Hematopoietic multipotent progenitor cell treated with erythropoietin and hydrocortisone succinate and interleukin-3 and kit ligand, for 6 days (in vitro differentiated cells): ENCODE results near the gene FCGR3A.

ENCODE experiments used
- DNase-seq: peaks from one replicate; pipeline ENCODE4 v3.0.0-alpha.2; 2015

FCGR3A gene

GRCh38 chr1:161499099-161500039 is 50.2 kb downstream of the FCGR3A start:
- DNase-seq = no peak

GRCh38 chr1:161498646-161499045 is 51.0 kb downstream of the FCGR3A start:
- no peak for DNase-seq

GRCh38 chr1:161497961-161498360 is 51.7 kb downstream of the FCGR3A start:
- no peak for DNase-seq

- no peak for DNase-seq
Observed at GRCh38 chr1:161495490-161495889, 54.1 kb downstream of the FCGR3A start.

GRCh38 chr1:161494091-161494735 is 55.4 kb downstream of the FCGR3A start:
- DNase-seq = peak; percentile 75

- DNase-seq = no peak
Observed at GRCh38 chr1:161492827-161493226, 56.8 kb downstream of the FCGR3A start.
